Measurements from ENCODE around the gene REG3G. TPM values are rescaled to one million over a fixed set of nuclear protein-coding genes. Genes with fewer than 3 reads are reported as not detected.

The REG3G gene
- total RNA-seq, 2 experiments from 2014 or later, result not detected

GRCh38 chr2:78993518-78994148 is 31.9 kb upstream of the REG3G start:
- CTCF ChIA-PET, result no interaction called here
- H3K27ac Mint-ChIP-seq, result no peak overlapping the region
- H3K36me3 Mint-ChIP-seq (ENCODE audit: low read depth), result no peaks in the 10 kb centered on the region
- POLR2A ChIA-PET, result interaction anchor here (0.7 kb wide), 1 partner anchor 323 kb away, joined by 3 read pairs; no protein-coding TSS in a partner anchor
- no peaks in the 10 kb centered on the region for H3K4me1 Mint-ChIP-seq
- intact Hi-C loops (cut with DNase I, micrococcal nuclease), result loop anchor here in 1 of 2 experiments (10.0 kb wide), 1 partner anchor 319 kb away; no protein-coding TSS in a partner anchor
- peaks cover 26% of the 10 kb centered on the region for H3K27me3 Mint-ChIP-seq
- no peaks in the 10 kb centered on the region for H3K9me3 Mint-ChIP-seq (ENCODE audit: low read depth)
- DNase-seq (no peak), ATAC-seq (no peak)
- H3K4me3 Mint-ChIP-seq, result no peak overlapping the region

GRCh38 chr2:78994789-78995188 is 30.7 kb upstream of the REG3G start:
- Mint-ChIP-seq H3K4me1 (no peaks in the 10 kb centered on the region), H3K27me3 (peaks cover 26% of the 10 kb centered on the region), H3K27ac (no peak overlapping the region), H3K36me3 (ENCODE audit: low read depth) (no peaks in the 10 kb centered on the region), H3K4me3 (no peak overlapping the region), H3K9me3 (ENCODE audit: low read depth) (no peaks in the 10 kb centered on the region)
- ChIA-PET POLR2A (no interaction called here), CTCF (no interaction called here)
- ATAC-seq (no peak), DNase-seq (no peak)
- intact Hi-C loops (cut with DNase I, micrococcal nuclease), result loop anchor here in 1 of 2 experiments (10.0 kb wide), 1 partner anchor 320 kb away; no protein-coding TSS in a partner anchor

- H3K27ac Mint-ChIP-seq, result no peak overlapping the region
- no peak for DNase-seq
- intact Hi-C loops (cut with DNase I, micrococcal nuclease), result loop anchor here in 1 of 2 experiments (10.0 kb wide), 1 partner anchor 325 kb away; no protein-coding TSS in a partner anchor
- H3K4me3 Mint-ChIP-seq, result no peak overlapping the region
- ATAC-seq, result no peak
- peaks cover 6% of the 10 kb centered on the region for H3K27me3 Mint-ChIP-seq
- H3K9me3 Mint-ChIP-seq (ENCODE audit: low read depth), result peaks cover 2% of the 10 kb centered on the region
- H3K4me1 Mint-ChIP-seq, result no peaks in the 10 kb centered on the region
- H3K36me3 Mint-ChIP-seq (ENCODE audit: low read depth), result no peaks in the 10 kb centered on the region
- POLR2A ChIA-PET, result no interaction called here
- CTCF ChIA-PET, result interaction anchor here (1.7 kb wide), 1 partner anchor 48 kb away, joined by 3 read pairs; no protein-coding TSS in a partner anchor
Measured at GRCh38 chr2:78999406-78999805, 26.1 kb upstream of the REG3G start.

DNA sequence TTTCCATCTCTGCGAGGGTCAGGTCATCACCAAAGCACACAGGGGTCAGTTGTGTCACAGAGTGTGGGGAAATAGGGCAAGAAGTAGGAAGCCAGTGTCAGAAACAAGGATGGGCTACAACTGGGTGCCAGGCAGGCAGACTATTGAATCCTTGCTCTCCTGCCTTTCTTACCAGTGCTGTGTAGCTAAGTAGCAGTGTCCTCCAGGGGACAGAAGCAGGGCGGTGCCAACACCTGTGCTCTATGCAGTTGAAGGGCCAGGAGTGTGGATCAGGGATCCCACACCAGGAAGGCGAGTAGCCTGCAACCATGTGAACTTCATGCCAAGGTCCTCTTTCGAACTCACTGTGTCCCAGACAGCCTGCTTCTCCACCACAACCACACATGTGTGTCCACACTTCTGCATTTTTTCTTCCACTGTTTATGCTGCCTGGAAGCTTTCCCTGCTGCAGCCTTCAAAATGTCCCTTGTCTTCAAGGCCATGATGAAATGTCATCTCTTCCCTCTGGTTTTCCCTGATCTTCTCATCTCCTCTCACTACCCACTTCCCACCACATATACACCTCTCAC is 25.4 kb upstream of the REG3G start:
- Mint-ChIP-seq H3K36me3 (ENCODE audit: low read depth) (no peaks in the 10 kb centered on the region), H3K27me3 (peaks cover 2% of the 10 kb centered on the region)
- CTCF ChIA-PET, result no interaction called here

GRCh38 chr2:79001285-79001684 is 24.2 kb upstream of the REG3G start:
- no peak for ATAC-seq
- Mint-ChIP-seq H3K27ac (no peak overlapping the region), H3K4me1 (no peaks in the 10 kb centered on the region), H3K36me3 (ENCODE audit: low read depth) (no peaks in the 10 kb centered on the region), H3K4me3 (no peak overlapping the region), H3K27me3 (peaks cover 2% of the 10 kb centered on the region), H3K9me3 (ENCODE audit: low read depth) (peaks cover 2% of the 10 kb centered on the region)
- ChIA-PET CTCF (no interaction called here), POLR2A (no interaction called here)
- DNase-seq, result no peak
- intact Hi-C loops (cut with DNase I, micrococcal nuclease), result no loop called here

More for the DNA sequence above, 25.4 kb upstream of the REG3G start:
- POLR2A ChIA-PET, result no interaction called here
- peaks cover 2% of the 10 kb centered on the region for H3K9me3 Mint-ChIP-seq (ENCODE audit: low read depth)
- intact Hi-C loops (cut with DNase I, micrococcal nuclease), result no loop called here
- DNase-seq (no peak), ATAC-seq (no peak)
- no peak overlapping the region for H3K27ac Mint-ChIP-seq
- no peaks in the 10 kb centered on the region for H3K4me1 Mint-ChIP-seq
- no peak overlapping the region for H3K4me3 Mint-ChIP-seq

DNA sequence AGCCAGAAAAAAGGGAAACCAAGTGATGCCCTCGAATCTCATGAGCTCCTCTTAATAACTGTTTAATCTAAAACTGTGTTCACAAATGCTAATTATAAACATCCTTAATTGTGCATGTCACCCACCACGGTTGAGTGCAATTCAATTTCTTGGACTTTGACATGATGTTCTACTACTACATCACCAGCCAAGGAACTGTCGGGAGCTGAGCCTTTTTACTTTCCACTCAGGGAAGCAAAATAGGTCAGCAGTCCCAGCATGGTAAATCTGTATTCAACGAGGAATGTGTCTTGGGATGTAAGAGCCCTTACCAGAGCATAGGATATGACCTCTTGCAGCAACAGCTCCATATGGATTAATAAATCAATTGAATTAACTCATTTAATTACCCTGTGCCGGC is 20.8 kb upstream of the REG3G start:
- intact Hi-C loops (cut with DNase I, micrococcal nuclease), result no loop called here
- Mint-ChIP-seq H3K27me3 (peaks cover 2% of the 10 kb centered on the region), H3K4me1 (no peaks in the 10 kb centered on the region), H3K36me3 (ENCODE audit: low read depth) (no peaks in the 10 kb centered on the region), H3K4me3 (no peak overlapping the region), H3K9me3 (ENCODE audit: low read depth) (peaks cover 4% of the 10 kb centered on the region), H3K27ac (no peak overlapping the region)
- DNase-seq (no peak), ATAC-seq (no peak)
- ChIA-PET POLR2A (no interaction called here), CTCF (interaction anchor here (0.6 kb wide), 1 partner anchor 23 kb away, joined by 3 read pairs; no protein-coding TSS in a partner anchor)

DNA sequence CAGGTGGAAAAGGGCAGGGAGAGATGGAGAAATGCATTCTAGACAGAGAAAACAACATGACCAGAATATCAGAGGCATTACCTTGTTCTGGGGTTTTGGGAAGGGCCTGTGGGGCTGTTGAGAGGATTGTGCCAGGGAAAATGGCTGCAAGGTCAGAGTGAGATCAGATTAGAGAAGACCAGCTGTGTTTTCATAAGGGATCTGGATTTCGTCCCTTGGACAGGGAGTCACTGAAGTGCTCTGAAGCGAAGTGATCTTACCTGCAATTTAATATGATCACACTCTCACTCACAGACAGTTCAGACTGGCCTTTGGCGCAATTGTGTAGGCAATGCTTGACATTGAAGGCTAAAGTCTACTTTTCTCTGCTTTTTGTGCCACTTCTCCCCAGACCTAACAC is 20.3 kb upstream of the REG3G start:
- ATAC-seq (no peak), DNase-seq (no peak)
- Mint-ChIP-seq H3K9me3 (ENCODE audit: low read depth) (peaks cover 4% of the 10 kb centered on the region), H3K27ac (no peak overlapping the region), H3K4me3 (no peak overlapping the region), H3K27me3 (peaks cover 2% of the 10 kb centered on the region), H3K36me3 (ENCODE audit: low read depth) (no peaks in the 10 kb centered on the region), H3K4me1 (no peaks in the 10 kb centered on the region)
- intact Hi-C loops (cut with DNase I, micrococcal nuclease), result no loop called here
- ChIA-PET POLR2A (no interaction called here), CTCF (interaction anchor here (0.6 kb wide), 1 partner anchor 24 kb away, joined by 3 read pairs; no protein-coding TSS in a partner anchor)

DNA sequence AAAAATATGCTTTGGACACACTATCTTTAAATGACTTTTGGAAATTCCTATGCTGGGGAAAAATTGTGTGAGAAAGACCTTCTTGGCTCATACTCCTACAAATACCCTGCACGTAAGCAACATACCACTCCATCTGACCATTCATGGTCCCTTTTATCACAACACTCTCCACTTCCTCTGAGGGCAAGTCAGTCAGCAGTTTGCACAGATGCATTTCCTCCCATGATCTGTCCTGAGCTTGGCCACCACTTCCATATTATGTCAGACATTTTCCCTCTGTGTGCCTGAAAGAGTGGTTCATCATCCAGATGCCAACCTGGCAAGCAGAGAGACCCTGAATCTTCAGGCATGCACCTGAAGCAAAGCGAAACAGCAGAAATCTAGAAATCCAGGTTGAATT is 16.1 kb upstream of the REG3G start:
- no peak for ATAC-seq
- Mint-ChIP-seq H3K36me3 (ENCODE audit: low read depth) (no peaks in the 10 kb centered on the region), H3K4me3 (no peak overlapping the region), H3K27me3 (no peaks in the 10 kb centered on the region), H3K9me3 (ENCODE audit: low read depth) (peaks cover 2% of the 10 kb centered on the region), H3K27ac (no peak overlapping the region), H3K4me1 (no peaks in the 10 kb centered on the region)
- intact Hi-C loops (cut with DNase I, micrococcal nuclease), result no loop called here
- ChIA-PET CTCF (interaction anchor here (0.6 kb wide), 1 partner anchor 29 kb away, joined by 3 read pairs; no protein-coding TSS in a partner anchor), POLR2A (no interaction called here)
- DNase-seq, result no peak

DNA sequence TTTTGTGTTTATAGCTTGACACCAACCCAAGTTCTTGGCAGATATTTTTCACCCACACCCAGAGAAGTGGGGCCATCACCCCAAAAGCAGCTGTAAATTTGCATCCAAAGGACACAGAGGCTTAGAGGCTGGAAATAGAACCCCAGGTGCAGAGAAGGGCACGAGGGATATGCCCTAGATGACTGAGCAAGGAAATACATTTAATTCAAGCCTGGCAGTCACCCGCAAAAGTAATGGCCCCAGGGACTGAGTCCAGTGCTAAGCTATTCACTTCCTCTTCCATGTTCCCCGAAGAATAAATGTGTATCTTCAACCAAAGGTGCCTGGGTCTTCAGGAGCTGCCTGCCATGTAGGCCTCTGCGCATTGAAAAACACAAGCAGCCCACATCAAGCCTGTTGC is 14.0 kb upstream of the REG3G start:
- Mint-ChIP-seq H3K36me3 (ENCODE audit: low read depth) (no peaks in the 10 kb centered on the region), H3K9me3 (ENCODE audit: low read depth) (peaks cover 2% of the 10 kb centered on the region), H3K27me3 (no peaks in the 10 kb centered on the region), H3K4me1 (no peaks in the 10 kb centered on the region), H3K4me3 (no peak overlapping the region), H3K27ac (no peak overlapping the region)
- POLR2A ChIA-PET, result no interaction called here
- ATAC-seq (no peak), DNase-seq (no peak)
- intact Hi-C loops (cut with DNase I, micrococcal nuclease), result no loop called here
- CTCF ChIA-PET, result no interaction called here

GRCh38 chr2:79013629-79014028 is 11.9 kb upstream of the REG3G start:
- Mint-ChIP-seq H3K36me3 (ENCODE audit: low read depth) (no peaks in the 10 kb centered on the region), H3K4me3 (no peak overlapping the region), H3K9me3 (ENCODE audit: low read depth) (no peaks in the 10 kb centered on the region), H3K4me1 (no peaks in the 10 kb centered on the region), H3K27me3 (no peaks in the 10 kb centered on the region), H3K27ac (no peak overlapping the region)
- no peak for DNase-seq
- intact Hi-C loops (cut with DNase I, micrococcal nuclease), result no loop called here
- no peak for ATAC-seq
- ChIA-PET CTCF (no interaction called here), POLR2A (no interaction called here)

- no peaks in the 10 kb centered on the region for H3K4me1 Mint-ChIP-seq
- ChIA-PET CTCF (no interaction called here), POLR2A (no interaction called here)
- no peaks in the 10 kb centered on the region for H3K27me3 Mint-ChIP-seq
- no peaks in the 10 kb centered on the region for H3K36me3 Mint-ChIP-seq (ENCODE audit: low read depth)
- no peak overlapping the region for H3K27ac Mint-ChIP-seq
- intact Hi-C loops (cut with DNase I, micrococcal nuclease), result no loop called here
- H3K4me3 Mint-ChIP-seq, result no peak overlapping the region
- no peaks in the 10 kb centered on the region for H3K9me3 Mint-ChIP-seq (ENCODE audit: low read depth)
- DNase-seq (no peak), ATAC-seq (no peak)
Measured at GRCh38 chr2:79016342-79016741, 9.2 kb upstream of the REG3G start.

DNA sequence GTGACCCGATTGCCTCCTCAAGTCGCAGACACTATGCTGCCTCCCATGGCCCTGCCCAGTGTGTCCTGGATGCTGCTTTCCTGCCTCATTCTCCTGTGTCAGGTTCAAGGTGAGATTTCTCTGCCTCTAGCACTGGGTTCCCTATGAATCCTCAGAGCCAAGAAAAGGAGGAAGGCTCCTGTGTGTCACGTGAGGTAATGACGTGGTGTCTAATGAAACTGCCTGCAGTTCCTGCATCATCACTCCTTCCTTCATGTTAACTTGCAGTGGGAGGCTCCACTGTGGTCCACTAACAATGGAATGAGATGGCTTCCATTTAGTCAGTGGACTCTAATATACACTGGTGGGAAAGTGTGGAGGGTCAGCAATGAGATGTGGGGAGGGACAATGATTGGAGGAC is 559 bp downstream of the REG3G start:
- H3K27me3 Mint-ChIP-seq, result no peaks in the 10 kb centered on the region

More for the DNA sequence above, 559 bp downstream of the REG3G start:
- Mint-ChIP-seq H3K4me1 (no peaks in the 10 kb centered on the region), H3K4me3 (no peak overlapping the region), H3K27ac (no peak overlapping the region), H3K9me3 (ENCODE audit: low read depth) (peaks cover 6% of the 10 kb centered on the region), H3K36me3 (ENCODE audit: low read depth) (no peaks in the 10 kb centered on the region)
- ChIA-PET POLR2A (no interaction called here), CTCF (no interaction called here)
- intact Hi-C loops (cut with DNase I, micrococcal nuclease), result no loop called here
- DNase-seq (no peak), ATAC-seq (no peak)
